GM18907 (cell line): ENCODE results near the gene TBC1D3.
"Not testable (repeated sequence)": the region's sequence is repeated elsewhere in the genome, so short reads cannot be mapped to it uniquely, and the experiment has no call there.

Source experiments
- ATAC-seq: cut with Tn5 transposase; IDR thresholded peaks from one replicate; pipeline ENCODE4 v1.9.1; 2021; ENCODE audit warnings: mild to moderate bottlenecking, moderate library complexity; ENCODE audit not compliant: unreplicated experiment

TBC1D3 gene

GRCh38 chr17:38192455-38192854 lies at the start of gene TBC1D3:
Gene TBC1D3, minus strand, starts transcription at chr17:38192555. Its CDS starts 1,526 bp downstream, at chr17:38191029.
- not testable (repeated sequence) for ATAC-seq

GRCh38 chr17:38232790-38233189 lies 40.4 kb upstream of the TBC1D3 start:
- ATAC-seq, result not testable (repeated sequence)

- ATAC-seq, result not testable (repeated sequence)
Measured at GRCh38 chr17:38225844-38226495, 33.6 kb upstream of the TBC1D3 start.

GRCh38 chr17:38220867-38221266 lies 28.5 kb upstream of the TBC1D3 start:
- not testable (repeated sequence) for ATAC-seq

GRCh38 chr17:38200271-38200670 lies 7.9 kb upstream of the TBC1D3 start:
- not testable (repeated sequence) for ATAC-seq

- ATAC-seq, result not testable (repeated sequence)
Measured at GRCh38 chr17:38134860-38135259, 57.5 kb downstream of the TBC1D3 start.
